Neural cell (in vitro differentiated cells): Measurements from ENCODE around the gene CDC42EP5.

Source experiments
- CTCF ChIP-seq: fragments of 450-650 bp; IDR thresholded peaks from 2 replicates; pipeline ENCODE4 v1.5.1; 2014; ENCODE audit warnings: antibody characterized with exemption, mild to moderate bottlenecking, moderate library complexity; ENCODE audit not compliant: poor library complexity, severe bottlenecking
- EP300 ChIP-seq: fragments of 450-650 bp; conservative IDR thresholded peaks from 2 replicates; pipeline ENCODE4 v1.6.1; 2014; ENCODE audit warnings: antibody characterized with exemption, mild to moderate bottlenecking, moderate library complexity; ENCODE audit not compliant: poor library complexity, severe bottlenecking
- RAD21 ChIP-seq: fragments of 450-650 bp; conservative IDR thresholded peaks from 2 replicates; pipeline ENCODE4 v1.6.1; 2014; ENCODE audit warnings: antibody characterized with exemption, mild to moderate bottlenecking, moderate library complexity
- SMC3 ChIP-seq: fragments of 450-650 bp; conservative IDR thresholded peaks from 2 replicates; pipeline ENCODE4 v1.6.1; 2014; ENCODE audit warnings: antibody characterized with exemption, mild to moderate bottlenecking, moderate library complexity; ENCODE audit not compliant: poor library complexity

GRCh38 chr19:54451331-54451871, 21.7 kb downstream of the CDC42EP5 start:
- TF ChIP-seq CTCF (no peak), RAD21 (no peak), EP300 (no peak), SMC3 (no peak)
